GM12874 (cell line): ENCODE measurements around the gene DRC7.

Experiments used
- CTCF ChIP-seq: IDR thresholded peaks from 2 replicates; pipeline ENCODE4 v1.5.1; 2011; ENCODE audit warnings: low read depth, mild to moderate bottlenecking, control low read depth, low read length, moderate library complexity; ENCODE audit not compliant: insufficient read depth

Gene DRC7

GRCh38 chr16:57764006-57764340 is 69.4 kb downstream of the DRC7 start:
- TF ChIP-seq CTCF = no peak

- TF ChIP-seq CTCF = no peak
Observed at GRCh38 chr16:57764341-57765159, 69.9 kb downstream of the DRC7 start.

- no peak for TF ChIP-seq CTCF
Observed at GRCh38 chr16:57765160-57765728, 70.6 kb downstream of the DRC7 start.

- TF ChIP-seq CTCF = no peak
Observed at GRCh38 chr16:57766714-57767348, 72.2 kb downstream of the DRC7 start.

DNA sequence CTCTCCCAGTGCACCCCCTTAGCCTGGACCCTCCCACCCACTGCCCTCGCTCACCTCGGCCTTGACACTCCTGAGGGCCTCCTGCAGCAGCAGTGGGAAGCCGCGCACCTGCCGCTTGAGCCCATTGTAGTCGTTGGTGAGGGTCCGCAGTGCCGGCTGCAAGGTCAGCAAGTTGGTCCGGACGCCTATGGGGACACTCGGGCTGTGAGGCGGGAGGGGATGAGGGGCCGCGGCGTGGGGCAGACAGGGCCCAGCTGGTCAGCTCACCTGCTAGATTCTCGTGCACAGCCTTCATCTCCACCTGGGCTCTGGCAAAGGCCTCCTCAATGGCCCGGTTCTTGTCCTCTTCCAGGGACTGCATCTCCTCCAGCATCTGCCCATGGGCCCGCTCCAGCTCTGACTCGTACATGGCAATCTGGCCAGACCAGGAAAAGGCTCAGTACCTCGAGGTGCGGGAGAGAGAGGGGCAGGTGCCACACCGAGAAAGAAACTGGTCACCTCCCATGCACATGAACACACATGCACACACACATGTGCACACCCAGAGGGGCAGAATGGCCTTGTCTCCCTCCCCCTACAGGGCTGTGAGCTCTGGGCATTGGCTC is 75.0 kb downstream of the DRC7 start:
- no peak for TF ChIP-seq CTCF

- no peak for TF ChIP-seq CTCF
Observed at GRCh38 chr16:57770361-57770760, 75.8 kb downstream of the DRC7 start.

GRCh38 chr16:57771141-57771785 is 76.7 kb downstream of the DRC7 start:
- no peak for TF ChIP-seq CTCF
